Tibial artery (tissue), 4 donors: Measurements from ENCODE around the gene ARL6IP6.
"Not testable (repeated sequence)": the region's sequence is repeated elsewhere in the genome, so short reads cannot be mapped to it uniquely, and the experiment has no call there.

Experiments used
- DNase-seq, 2 donors: peaks; one replicate each; pipeline ENCODE4 v3.0.0-alpha.2; 2019
- H3K27ac ChIP-seq, 2 donors: fragments of 200-600 bp; sonication (generic) in 1 of 2; 1 replicate in 1 of 2; 2 replicates in 1 of 2; pipeline ENCODE4 v1.5.1; 2018 to 2019; ENCODE audit warnings: mild to moderate bottlenecking in 1 of 2
- H3K27me3 ChIP-seq, 2 donors: fragments of 200-600 bp; sonication (generic) in 1 of 2; one replicate each; pipeline versions ENCODE4 v1.5.1 to v1.6.0; 2016 to 2019
- H3K36me3 ChIP-seq, 3 donors: fragments of 200-600 bp; sonication (generic) in 2 of 3; one replicate each; pipeline ENCODE4 v1.5.1; 2016 to 2019; ENCODE audit warnings: mild to moderate bottlenecking in 2 of 3
- H3K4me1 ChIP-seq, 4 donors: fragments of 200-600 bp; sonication (generic) in 2 of 4; 1 replicate in 3 of 4; 2 replicates in 1 of 4; pipeline ENCODE4 v1.5.1; 2016 to 2019
- H3K4me3 ChIP-seq, 2 donors: fragments of 200-600 bp; sonication (generic) in 1 of 2; 1 replicate in 1 of 2; 2 replicates in 1 of 2; pipeline ENCODE4 v1.5.1; 2018 to 2019; ENCODE audit warnings: mild to moderate bottlenecking in 2 of 2
- H3K9me3 ChIP-seq, 3 donors: fragments of 200-600 bp; sonication (generic) in 1 of 3; one replicate each; pipeline ENCODE4 v1.5.1; 2016 to 2019
- CTCF ChIP-seq, 2 experiments: fragments of 200-600 bp in 1 of 2; fragments of 450-650 bp in 1 of 2; IDR thresholded peaks; one replicate each; pipeline ENCODE4 v1.5.1; 2017 to 2019; ENCODE audit warnings: antibody characterized with exemption in 2 of 2, mild to moderate bottlenecking in 1 of 2, moderate library complexity in 1 of 2
- intact Hi-C: fragments of 100-400 bp; cut with DNase I; formaldehyde crosslinking; loops from one replicate; pipeline ENCODE4 v1.15.0; 2023; ENCODE audit warnings: low total_unique reads

The ARL6IP6 gene

GRCh38 chr2:152740743-152741328 is 22.4 kb downstream of the ARL6IP6 start:
- no peak overlapping the region for H3K4me3 ChIP-seq
- no peaks in the 10 kb centered on the region for H3K9me3 ChIP-seq
- peak; percentile 72 to 82 for TF ChIP-seq CTCF (IDR thresholded peaks at IDR 0.05)
- H3K4me1 ChIP-seq: no peaks in the 10 kb centered on the region
- H3K27ac ChIP-seq: no peak overlapping the region
- no peaks in the 10 kb centered on the region for H3K27me3 ChIP-seq
- intact Hi-C loops: no loop called here
- DNase-seq: no peak
- peaks cover 0 to 40% (median 20%) of the 10 kb centered on the region in 3 donors for H3K36me3 ChIP-seq

GRCh38 chr2:152743002-152743401 is 24.6 kb downstream of the ARL6IP6 start:
- peaks cover 0 to 29% (median 9%) of the 10 kb centered on the region in 3 donors for H3K36me3 ChIP-seq
- no peaks in the 10 kb centered on the region for H3K4me1 ChIP-seq
- no peak for DNase-seq
- no peaks in the 10 kb centered on the region for H3K9me3 ChIP-seq
- intact Hi-C loops: no loop called here
- H3K27ac ChIP-seq: no peak overlapping the region
- H3K4me3 ChIP-seq: no peak overlapping the region
- TF ChIP-seq CTCF (IDR thresholded peaks at IDR 0.05): peak in 1 of 2 experiments; percentile 19
- no peaks in the 10 kb centered on the region for H3K27me3 ChIP-seq

- H3K4me1 ChIP-seq, H3K27me3 ChIP-seq, DNase-seq, H3K4me3 ChIP-seq, H3K27ac ChIP-seq, H3K9me3 ChIP-seq, intact Hi-C loops: not testable (repeated sequence)
- H3K36me3 ChIP-seq: peaks cover 0 to 25% (median 6%) of the 10 kb centered on the region in 3 donors
Observed at GRCh38 chr2:152747751-152748150, 29.3 kb downstream of the ARL6IP6 start.

GRCh38 chr2:152755029-152755428 is 36.6 kb downstream of the ARL6IP6 start:
- intact Hi-C loops: no loop called here
- Histone ChIP-seq H3K36me3 (peaks cover 17 to 48% (median 26%) of the 10 kb centered on the region in 3 donors), H3K4me1 (no peaks in the 10 kb centered on the region), H3K27me3 (no peaks in the 10 kb centered on the region), H3K9me3 (no peaks in the 10 kb centered on the region), H3K27ac (no peak overlapping the region), H3K4me3 (no peak overlapping the region)
- no peak for TF ChIP-seq CTCF (IDR thresholded peaks at IDR 0.05)
- DNase-seq: no peak

GRCh38 chr2:152759290-152760072 is 41.1 kb downstream of the ARL6IP6 start:
- intact Hi-C loops: no loop called here
- no peak for TF ChIP-seq CTCF (IDR thresholded peaks at IDR 0.05)
- Histone ChIP-seq H3K4me1 (no peaks in the 10 kb centered on the region), H3K27ac (no peak overlapping the region), H3K27me3 (no peaks in the 10 kb centered on the region), H3K9me3 (no peaks in the 10 kb centered on the region), H3K36me3 (peaks cover 17 to 52% (median 20%) of the 10 kb centered on the region in 3 donors), H3K4me3 (no peak overlapping the region)
- DNase-seq: no peak

- TF ChIP-seq CTCF (IDR thresholded peaks at IDR 0.05): no peak
- peaks cover 13 to 42% (median 14%) of the 10 kb centered on the region in 3 donors for H3K36me3 ChIP-seq
- no peaks in the 10 kb centered on the region for H3K27me3 ChIP-seq
- no peak for DNase-seq
- no peak overlapping the region for H3K4me3 ChIP-seq
- no peak overlapping the region for H3K27ac ChIP-seq
- H3K4me1 ChIP-seq: no peaks in the 10 kb centered on the region
- intact Hi-C loops: no loop called here
- H3K9me3 ChIP-seq: no peaks in the 10 kb centered on the region
Observed at GRCh38 chr2:152761214-152761613, 42.8 kb downstream of the ARL6IP6 start.
